IPS-NIHi11 (cell line): ENCODE results near the gene EIF3J.

Experiments used
- DNase-seq: peaks from one replicate; pipeline ENCODE4 v3.0.0; 2012; ENCODE audit warnings: mixed read lengths, low spot score

The EIF3J gene

DNA sequence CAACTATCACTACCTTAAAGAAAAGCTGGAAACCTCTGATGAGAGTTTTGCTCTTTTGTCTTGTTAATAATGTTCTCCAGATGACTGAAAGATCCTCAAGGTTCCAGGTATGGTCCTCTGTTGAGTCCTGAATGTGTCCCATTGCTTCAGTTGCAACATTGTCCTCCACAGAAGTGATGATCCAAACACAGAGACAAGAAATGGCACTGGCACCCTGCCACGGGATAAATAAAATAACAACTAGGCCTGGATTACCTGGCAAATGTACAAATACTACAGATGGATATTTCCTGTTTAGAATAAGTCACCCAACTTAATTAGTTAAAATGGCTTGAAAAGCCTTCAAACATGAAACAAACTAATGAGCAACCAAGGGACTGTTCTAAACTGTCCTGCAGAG is 58.3 kb downstream of the EIF3J start:
- DNase-seq: no peak

DNA sequence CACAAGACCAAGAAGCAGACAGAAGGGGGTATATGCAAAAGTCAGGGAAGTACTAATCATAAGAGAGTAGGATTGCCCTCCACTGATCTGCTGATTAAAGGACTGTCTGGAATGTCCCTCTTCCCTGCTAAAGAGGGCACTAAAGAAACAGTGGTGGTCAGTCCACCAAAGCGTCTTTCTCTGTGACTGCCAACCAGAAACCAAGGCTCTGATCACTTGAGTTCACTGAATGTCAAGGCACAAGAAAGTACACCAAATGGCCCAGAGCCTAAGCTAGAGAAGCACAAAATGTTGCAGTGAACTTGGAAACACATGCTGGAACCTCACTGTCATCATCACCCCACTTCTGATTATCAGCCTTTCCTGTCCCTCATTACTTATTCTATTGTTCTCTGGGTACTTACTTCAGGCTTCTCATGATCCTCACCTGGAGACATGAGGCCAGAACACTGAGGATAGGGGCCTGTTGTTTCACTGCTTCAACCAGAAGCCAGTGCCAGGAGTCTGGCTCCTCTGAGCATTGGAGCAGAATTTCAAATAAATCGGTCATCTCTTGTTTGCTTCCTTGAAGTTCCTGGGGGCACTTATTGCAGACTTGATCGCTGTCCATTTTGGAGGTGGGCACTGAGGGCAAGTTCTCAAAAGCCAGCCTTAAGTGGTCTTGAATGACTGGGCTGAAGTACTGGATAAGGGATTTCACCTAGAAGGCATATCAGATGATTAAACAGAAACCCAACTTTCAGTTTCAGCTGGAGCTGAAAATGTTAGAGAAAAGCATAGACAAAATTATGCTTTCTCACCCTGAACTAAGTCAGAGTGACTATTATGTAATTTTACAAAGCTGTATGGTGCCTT is 58.9 kb downstream of the EIF3J start:
- no peak for DNase-seq

DNA sequence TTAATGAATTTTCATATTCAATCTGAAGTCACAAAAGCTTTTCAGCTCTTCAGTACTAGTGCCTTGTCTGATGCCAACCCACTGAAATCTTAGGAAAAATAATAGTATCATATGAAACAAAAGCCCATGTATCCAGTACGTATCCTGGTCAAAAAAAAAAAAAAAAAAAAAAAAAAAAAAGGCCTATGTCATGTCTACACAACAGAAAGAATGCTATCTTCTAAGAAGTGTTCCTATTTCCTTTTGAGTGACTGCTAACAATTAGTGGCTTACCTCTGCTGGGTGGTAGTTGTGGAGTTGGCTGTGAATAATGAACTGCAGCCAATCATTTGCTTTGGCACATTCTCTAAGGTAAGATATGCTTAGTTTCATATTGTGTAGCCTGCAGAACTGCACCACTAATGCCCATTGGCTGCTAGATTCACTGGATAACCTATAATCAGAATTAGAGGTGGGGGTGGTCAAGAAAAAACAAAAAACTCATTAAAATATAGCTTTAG is 59.6 kb downstream of the EIF3J start:
- no peak for DNase-seq

DNA sequence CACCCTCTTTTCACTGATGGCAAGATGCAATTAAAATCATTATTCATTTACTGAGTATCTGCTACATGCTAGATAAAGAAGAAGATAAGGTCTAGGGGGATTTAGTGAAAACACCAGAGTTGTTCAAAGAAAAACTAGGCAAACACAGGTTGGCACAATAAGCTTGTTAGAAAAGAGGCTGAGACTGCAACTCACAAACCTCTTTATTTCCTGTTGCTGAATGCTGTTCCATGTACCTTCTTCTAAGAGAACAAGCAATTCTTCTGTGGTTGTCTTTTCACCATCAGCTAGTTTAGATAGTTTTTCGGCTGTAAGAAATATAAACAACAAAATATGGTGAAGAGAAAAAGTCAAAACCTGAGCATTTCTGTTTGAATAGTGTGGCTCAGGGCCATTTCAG is 61.1 kb downstream of the EIF3J start:
- no peak for DNase-seq

DNA sequence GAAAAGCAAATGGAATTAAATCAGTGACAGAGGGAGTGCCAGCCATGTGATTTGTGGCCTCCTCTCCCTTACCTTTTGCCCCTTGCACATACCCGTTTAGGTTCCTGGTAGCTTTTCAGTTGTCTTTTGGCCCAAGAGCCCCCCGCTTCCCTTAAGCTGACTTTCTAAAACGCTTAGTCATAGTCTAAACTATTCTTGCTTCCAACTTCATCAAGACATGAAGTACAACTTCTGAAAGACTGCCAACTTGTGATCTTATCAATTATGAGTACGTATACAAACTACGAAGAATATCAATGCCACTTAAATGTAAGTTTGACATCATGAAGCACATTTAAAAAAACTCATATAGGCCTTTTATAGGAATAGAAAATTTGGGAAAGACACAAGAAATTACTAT is 61.9 kb downstream of the EIF3J start:
- no peak for DNase-seq

DNA sequence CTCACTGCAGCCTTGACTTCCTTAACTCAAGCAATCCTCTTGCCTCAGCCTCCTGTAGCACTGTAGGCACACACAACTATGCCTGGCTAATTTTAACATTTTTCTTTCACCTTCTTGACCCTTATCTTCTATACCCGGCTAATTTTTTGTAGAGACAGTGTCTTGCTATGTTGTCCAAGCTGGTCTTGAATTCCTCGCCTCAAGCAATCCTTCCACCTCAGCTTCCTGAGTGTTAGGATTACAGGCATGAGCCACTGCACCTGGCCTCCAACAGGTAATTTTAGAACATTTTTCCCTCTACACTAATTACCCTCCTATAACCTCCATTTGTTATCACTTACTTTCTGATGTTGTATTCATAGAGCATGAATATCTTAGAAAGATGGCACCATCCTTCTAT is 66.2 kb downstream of the EIF3J start:
- no peak for DNase-seq

DNA sequence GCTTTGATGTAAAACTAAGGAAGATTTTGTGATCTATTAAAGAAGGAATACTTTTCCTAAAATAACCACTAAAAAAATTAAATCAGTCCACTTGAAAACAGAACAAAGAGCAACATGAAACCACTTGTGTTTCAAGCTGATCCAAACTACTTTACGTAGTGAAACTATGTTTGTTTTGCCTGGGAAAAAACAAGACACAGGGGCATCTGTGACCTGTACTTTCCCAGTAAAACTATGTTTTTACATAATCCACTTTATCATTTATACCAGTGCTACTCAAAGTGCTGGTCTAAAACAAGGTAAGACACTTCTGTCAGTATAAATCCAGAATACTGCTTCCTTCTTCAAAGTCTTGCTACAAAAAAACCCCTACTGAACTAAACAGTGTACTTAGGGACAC is 69.8 kb downstream of the EIF3J start:
- DNase-seq: no peak
